ENCODE data around the gene ETV6.

Gene ETV6

DNA sequence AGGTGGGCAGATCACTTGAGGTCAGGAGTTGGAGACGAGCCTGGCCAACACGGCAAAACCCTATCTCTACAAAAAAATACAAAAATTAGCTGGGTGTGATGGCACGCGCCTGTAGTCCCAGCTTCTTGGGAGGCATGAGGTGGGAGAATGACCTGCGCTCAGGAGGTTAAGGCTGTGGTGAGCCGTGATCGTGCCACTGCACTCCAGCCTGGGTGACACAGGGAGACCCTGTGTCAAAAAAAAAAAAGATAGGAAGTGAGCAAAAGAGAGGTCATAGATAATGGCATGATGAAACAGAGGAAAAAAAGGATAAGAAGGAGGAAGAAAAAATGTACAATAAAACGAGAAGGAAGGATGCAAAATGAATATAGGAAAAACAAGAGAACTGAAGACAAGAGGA, 159.5 kb downstream of the ETV6 start:
- Histone ChIP-seq H3K9me3 (ENCODE audit: insufficient read depth, low read length, severe bottlenecking) (no peaks in the 10 kb centered on the region), H3K4me2 (ENCODE audit: insufficient read depth, low read length) (no peak overlapping the region), H4K20me1 (ENCODE audit: insufficient read depth, low read length) (no peaks in the 10 kb centered on the region), H3K4me3 (ENCODE audit: low read depth in 1 of 2, low read length in 2 of 2) (no peak overlapping the region), H3K27ac (ENCODE audit: low read length) (no peak overlapping the region), H3K79me2 (ENCODE audit: insufficient read depth, low read length) (peaks cover 92% of the 10 kb centered on the region), H3K36me3 (ENCODE audit: insufficient read depth, low read length) (peaks cover 20% of the 10 kb centered on the region), H3K27me3 (ENCODE audit: insufficient read depth, low read length, poor library complexity) (no peaks in the 10 kb centered on the region), H3K9ac (ENCODE audit: low read depth, low read length) (no peak overlapping the region), H2AFZ (ENCODE audit: low read depth, low read length) (no peak overlapping the region), H3K4me1 (ENCODE audit: insufficient read depth, low read length) (peaks cover 93% of the 10 kb centered on the region)
- DNase-seq, result no peak
- no peak for ATAC-seq (ENCODE audit: insufficient read depth, low read depth)
- TF ChIP-seq, protein P1, sequence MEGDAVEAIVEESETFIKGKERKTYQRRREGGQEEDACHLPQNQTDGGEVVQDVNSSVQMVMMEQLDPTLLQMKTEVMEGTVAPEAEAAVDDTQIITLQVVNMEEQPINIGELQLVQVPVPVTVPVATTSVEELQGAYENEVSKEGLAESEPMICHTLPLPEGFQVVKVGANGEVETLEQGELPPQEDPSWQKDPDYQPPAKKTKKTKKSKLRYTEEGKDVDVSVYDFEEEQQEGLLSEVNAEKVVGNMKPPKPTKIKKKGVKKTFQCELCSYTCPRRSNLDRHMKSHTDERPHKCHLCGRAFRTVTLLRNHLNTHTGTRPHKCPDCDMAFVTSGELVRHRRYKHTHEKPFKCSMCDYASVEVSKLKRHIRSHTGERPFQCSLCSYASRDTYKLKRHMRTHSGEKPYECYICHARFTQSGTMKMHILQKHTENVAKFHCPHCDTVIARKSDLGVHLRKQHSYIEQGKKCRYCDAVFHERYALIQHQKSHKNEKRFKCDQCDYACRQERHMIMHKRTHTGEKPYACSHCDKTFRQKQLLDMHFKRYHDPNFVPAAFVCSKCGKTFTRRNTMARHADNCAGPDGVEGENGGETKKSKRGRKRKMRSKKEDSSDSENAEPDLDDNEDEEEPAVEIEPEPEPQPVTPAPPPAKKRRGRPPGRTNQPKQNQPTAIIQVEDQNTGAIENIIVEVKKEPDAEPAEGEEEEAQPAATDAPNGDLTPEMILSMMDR (IDR thresholded peaks at IDR 0.05; ENCODE audit: borderline replicate concordance, extremely low read depth, low read length, poor library complexity, severe bottlenecking), result no peak
- no peak for TF ChIP-seq EZH2 (IDR thresholded peaks at IDR 0.05; ENCODE audit: borderline replicate concordance, low read depth, low read length, severe bottlenecking)

GRCh38 chr12:11810206-11810545, 160.7 kb downstream of the ETV6 start:
- H4K20me1 ChIP-seq (ENCODE audit: insufficient read depth, low read length), result no peaks in the 10 kb centered on the region
- H3K27me3 ChIP-seq (ENCODE audit: insufficient read depth, low read length, poor library complexity), result no peaks in the 10 kb centered on the region
- peaks cover 93% of the 10 kb centered on the region for H3K4me1 ChIP-seq (ENCODE audit: insufficient read depth, low read length)
- H3K27ac ChIP-seq (ENCODE audit: low read length), result peak overlapping the region; percentile 99
- H3K79me2 ChIP-seq (ENCODE audit: insufficient read depth, low read length), result peaks cover 90% of the 10 kb centered on the region
- H3K36me3 ChIP-seq (ENCODE audit: insufficient read depth, low read length), result peaks cover 9% of the 10 kb centered on the region
- no peaks in the 10 kb centered on the region for H3K9me3 ChIP-seq (ENCODE audit: insufficient read depth, low read length, severe bottlenecking)
- no peak for TF ChIP-seq EZH2 (IDR thresholded peaks at IDR 0.05; ENCODE audit: borderline replicate concordance, low read depth, low read length, severe bottlenecking)
- TF ChIP-seq, protein P1 (IDR thresholded peaks at IDR 0.05; ENCODE audit: borderline replicate concordance, extremely low read depth, low read length, poor library complexity, severe bottlenecking), result no peak
- no peak for ATAC-seq (ENCODE audit: insufficient read depth, low read depth)
- no peak overlapping the region for H3K4me3 ChIP-seq (ENCODE audit: low read depth in 1 of 2, low read length in 2 of 2)
- no peak overlapping the region for H2AFZ ChIP-seq (ENCODE audit: low read depth, low read length)
- no peak overlapping the region; the same call in 1 of the 2 replicates for H3K4me2 ChIP-seq (ENCODE audit: insufficient read depth, low read length)
- H3K9ac ChIP-seq (ENCODE audit: low read depth, low read length), result no peak overlapping the region
- DNase-seq, result no peak

GRCh38 chr12:11811008-11811407, 161.5 kb downstream of the ETV6 start:
- H3K79me2 ChIP-seq (ENCODE audit: insufficient read depth, low read length), result peaks cover 90% of the 10 kb centered on the region
- peak overlapping the region; percentile 81 for H3K9ac ChIP-seq (ENCODE audit: low read depth, low read length)
- H3K4me2 ChIP-seq (ENCODE audit: insufficient read depth, low read length), result peak overlapping the region; percentile 92
- H3K4me3 ChIP-seq (ENCODE audit: low read depth in 1 of 2, low read length in 2 of 2), result peak overlapping the region in 1 of 2 experiments; percentile 63; a peak in 1 of 4 replicates
- DNase-seq (no peak), ATAC-seq (ENCODE audit: insufficient read depth, low read depth) (no peak)
- no peaks in the 10 kb centered on the region for H3K27me3 ChIP-seq (ENCODE audit: insufficient read depth, low read length, poor library complexity)
- no peak overlapping the region for H2AFZ ChIP-seq (ENCODE audit: low read depth, low read length)
- peak overlapping the region; percentile 99 for H3K27ac ChIP-seq (ENCODE audit: low read length)
- H3K9me3 ChIP-seq (ENCODE audit: insufficient read depth, low read length, severe bottlenecking), result no peaks in the 10 kb centered on the region
- no peak for TF ChIP-seq EZH2 (IDR thresholded peaks at IDR 0.05; ENCODE audit: borderline replicate concordance, low read depth, low read length, severe bottlenecking)
- TF ChIP-seq, protein P1 (IDR thresholded peaks at IDR 0.05; ENCODE audit: borderline replicate concordance, extremely low read depth, low read length, poor library complexity, severe bottlenecking), result no peak
- H4K20me1 ChIP-seq (ENCODE audit: insufficient read depth, low read length), result no peaks in the 10 kb centered on the region
- H3K36me3 ChIP-seq (ENCODE audit: insufficient read depth, low read length), result peaks cover 7% of the 10 kb centered on the region; the same call in 1 of the 2 replicates
- peaks cover 87% of the 10 kb centered on the region for H3K4me1 ChIP-seq (ENCODE audit: insufficient read depth, low read length)

DNA sequence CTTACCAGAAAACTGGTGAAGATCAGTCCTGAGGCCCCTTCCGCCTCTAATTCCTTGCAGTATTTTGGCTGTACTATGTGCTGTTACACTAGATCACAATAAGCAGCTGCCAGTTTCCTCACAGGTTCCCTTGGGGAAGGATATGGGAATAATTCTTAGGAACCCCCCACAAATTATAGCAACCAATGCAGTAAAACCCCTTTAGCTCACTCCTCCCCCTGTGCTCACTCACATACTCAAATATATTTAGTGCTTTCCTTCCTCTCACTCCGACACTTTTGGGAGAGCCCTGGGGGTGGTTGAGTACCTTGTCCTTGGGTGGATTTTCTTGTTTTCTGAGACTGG, 162.7 kb downstream of the ETV6 start:
- Histone ChIP-seq H3K4me1 (ENCODE audit: insufficient read depth, low read length) (peaks cover 75% of the 10 kb centered on the region), H3K9ac (ENCODE audit: low read depth, low read length) (peak overlapping the region; percentile 81), H2AFZ (ENCODE audit: low read depth, low read length) (peak overlapping the region; percentile 49), H3K27me3 (ENCODE audit: insufficient read depth, low read length, poor library complexity) (no peaks in the 10 kb centered on the region), H3K9me3 (ENCODE audit: insufficient read depth, low read length, severe bottlenecking) (no peaks in the 10 kb centered on the region), H3K79me2 (ENCODE audit: insufficient read depth, low read length) (peaks cover 89% of the 10 kb centered on the region), H4K20me1 (ENCODE audit: insufficient read depth, low read length) (no peaks in the 10 kb centered on the region), H3K4me3 (ENCODE audit: low read depth in 1 of 2, low read length in 2 of 2) (peak overlapping the region; percentile 17 to 63; a peak in 3 of 4 replicates), H3K36me3 (ENCODE audit: insufficient read depth, low read length) (peaks cover 10% of the 10 kb centered on the region; the same call in 1 of the 2 replicates), H3K4me2 (ENCODE audit: insufficient read depth, low read length) (peak overlapping the region; percentile 92), H3K27ac (ENCODE audit: low read length) (peak overlapping the region; percentile 99)
- ATAC-seq (ENCODE audit: insufficient read depth, low read depth) (no peak), DNase-seq (no peak)
- no peak for TF ChIP-seq EZH2 (IDR thresholded peaks at IDR 0.05; ENCODE audit: borderline replicate concordance, low read depth, low read length, severe bottlenecking)
- TF ChIP-seq, protein P1 (IDR thresholded peaks at IDR 0.05; ENCODE audit: borderline replicate concordance, extremely low read depth, low read length, poor library complexity, severe bottlenecking), result no peak
